ENCODE results near the gene SLC45A3.

DNA sequence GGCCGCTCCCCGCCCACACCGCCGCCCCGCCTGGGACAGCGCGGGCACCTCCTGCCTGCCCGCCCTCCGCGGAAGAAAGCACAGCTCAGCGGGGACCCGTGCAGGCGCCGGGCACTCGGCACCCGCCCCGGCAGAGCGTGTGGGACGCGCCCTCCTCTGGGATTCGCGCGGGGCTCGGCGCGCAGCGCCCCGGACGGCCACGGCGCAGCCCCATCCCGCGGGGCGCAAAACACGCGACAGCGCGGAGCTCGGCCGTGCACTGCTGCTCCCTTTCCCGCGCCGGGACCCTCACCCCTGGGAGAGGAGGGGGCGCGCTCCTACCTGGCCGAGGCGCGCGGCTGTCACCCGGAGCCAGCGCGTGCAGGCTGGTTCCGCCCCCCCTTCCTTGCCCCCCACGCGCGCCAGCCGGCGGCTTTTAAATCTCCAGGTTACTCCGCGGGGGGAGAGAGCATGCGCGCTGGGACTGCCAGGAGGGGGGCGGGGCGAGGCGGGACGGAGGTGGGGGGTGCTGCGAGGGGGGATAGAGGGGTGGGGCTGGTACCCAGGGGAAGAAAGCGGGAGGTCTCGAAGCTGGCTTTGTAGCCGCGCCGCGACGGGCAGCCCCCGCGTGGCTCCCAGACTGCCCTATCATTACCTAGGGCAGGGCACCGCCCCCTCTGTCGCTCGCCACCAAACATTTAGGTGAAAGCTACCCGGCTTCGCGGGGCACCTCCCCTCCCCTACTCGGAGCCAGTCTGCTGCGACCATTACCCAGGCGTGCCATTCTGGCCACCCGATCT is at the start of gene SLC45A3:
- TF ChIP-seq, protein P1, sequence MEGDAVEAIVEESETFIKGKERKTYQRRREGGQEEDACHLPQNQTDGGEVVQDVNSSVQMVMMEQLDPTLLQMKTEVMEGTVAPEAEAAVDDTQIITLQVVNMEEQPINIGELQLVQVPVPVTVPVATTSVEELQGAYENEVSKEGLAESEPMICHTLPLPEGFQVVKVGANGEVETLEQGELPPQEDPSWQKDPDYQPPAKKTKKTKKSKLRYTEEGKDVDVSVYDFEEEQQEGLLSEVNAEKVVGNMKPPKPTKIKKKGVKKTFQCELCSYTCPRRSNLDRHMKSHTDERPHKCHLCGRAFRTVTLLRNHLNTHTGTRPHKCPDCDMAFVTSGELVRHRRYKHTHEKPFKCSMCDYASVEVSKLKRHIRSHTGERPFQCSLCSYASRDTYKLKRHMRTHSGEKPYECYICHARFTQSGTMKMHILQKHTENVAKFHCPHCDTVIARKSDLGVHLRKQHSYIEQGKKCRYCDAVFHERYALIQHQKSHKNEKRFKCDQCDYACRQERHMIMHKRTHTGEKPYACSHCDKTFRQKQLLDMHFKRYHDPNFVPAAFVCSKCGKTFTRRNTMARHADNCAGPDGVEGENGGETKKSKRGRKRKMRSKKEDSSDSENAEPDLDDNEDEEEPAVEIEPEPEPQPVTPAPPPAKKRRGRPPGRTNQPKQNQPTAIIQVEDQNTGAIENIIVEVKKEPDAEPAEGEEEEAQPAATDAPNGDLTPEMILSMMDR (optimal IDR thresholded peaks at IDR 0.05 in 1 of 3, IDR thresholded peaks at IDR 0.05 in 1 of 3, conservative IDR thresholded peaks at IDR 0.05 in 1 of 3; ENCODE audit: extremely low read depth in 1 of 3, insufficient read depth in 2 of 3, low read length in 3 of 3) = no peak
- no peak for TF ChIP-seq EZH2 (IDR thresholded peaks at IDR 0.05; ENCODE audit: low read length)

All from keratinocyte (primary cell).